Stomach smooth muscle (tissue), 2 donors: ENCODE results near the gene FOXA2.

Source experiments
- H3K27ac ChIP-seq: one replicate; pipeline ENCODE4 v1.7.0; 2013; ENCODE audit warnings: mild to moderate bottlenecking, low read length, inconsistent platforms
- H3K27me3 ChIP-seq, 2 donors: one replicate each; pipeline ENCODE4 v1.7.0; 2013; ENCODE audit warnings: low read length in 2 of 2; ENCODE audit not compliant: insufficient read depth in 2 of 2, control insufficient read depth in 1 of 2
- H3K36me3 ChIP-seq, 2 donors: one replicate each; pipeline ENCODE4 v1.7.0; 2013; ENCODE audit warnings: low read length in 2 of 2; ENCODE audit not compliant: control insufficient read depth in 2 of 2, insufficient read depth in 2 of 2
- H3K4me1 ChIP-seq: one replicate; pipeline ENCODE4 v1.7.0; 2013; ENCODE audit warnings: low read length; ENCODE audit not compliant: control insufficient read depth, insufficient read depth
- H3K4me3 ChIP-seq, 2 donors: one replicate each; pipeline ENCODE4 v1.7.0; 2013; ENCODE audit warnings: low read length in 2 of 2
- H3K9ac ChIP-seq, 2 donors: one replicate each; pipeline ENCODE4 v1.7.0; 2013; ENCODE audit warnings: low read length in 2 of 2, mild to moderate bottlenecking in 1 of 2
- H3K9me3 ChIP-seq, 2 donors: one replicate each; pipeline ENCODE4 v1.7.0; 2013; ENCODE audit warnings: low read length in 2 of 2; ENCODE audit not compliant: control insufficient read depth in 2 of 2
- donor health status: healthy.
- donor health status: Pancreatic carcinoma.

FOXA2 gene

GRCh38 chr20:22577515-22578220, 6.7 kb downstream of the FOXA2 start:
- Histone ChIP-seq H3K9ac (no peak overlapping the region), H3K4me1 (peaks cover 12% of the 10 kb centered on the region), H3K9me3 (no peaks in the 10 kb centered on the region), H3K4me3 (no peak overlapping the region), H3K36me3 (no peaks in the 10 kb centered on the region), H3K27ac (no peak overlapping the region), H3K27me3 (peaks cover 77 to 78% of the 10 kb centered on the region in 2 donors)

- Histone ChIP-seq H3K9me3 (no peaks in the 10 kb centered on the region), H3K4me1 (peaks cover 10% of the 10 kb centered on the region), H3K27ac (no peak overlapping the region), H3K36me3 (no peaks in the 10 kb centered on the region), H3K27me3 (peaks cover 76 to 78% of the 10 kb centered on the region in 2 donors), H3K9ac (no peak overlapping the region), H3K4me3 (no peak overlapping the region)
Observed at GRCh38 chr20:22576733-22577514, 7.4 kb downstream of the FOXA2 start.

DNA sequence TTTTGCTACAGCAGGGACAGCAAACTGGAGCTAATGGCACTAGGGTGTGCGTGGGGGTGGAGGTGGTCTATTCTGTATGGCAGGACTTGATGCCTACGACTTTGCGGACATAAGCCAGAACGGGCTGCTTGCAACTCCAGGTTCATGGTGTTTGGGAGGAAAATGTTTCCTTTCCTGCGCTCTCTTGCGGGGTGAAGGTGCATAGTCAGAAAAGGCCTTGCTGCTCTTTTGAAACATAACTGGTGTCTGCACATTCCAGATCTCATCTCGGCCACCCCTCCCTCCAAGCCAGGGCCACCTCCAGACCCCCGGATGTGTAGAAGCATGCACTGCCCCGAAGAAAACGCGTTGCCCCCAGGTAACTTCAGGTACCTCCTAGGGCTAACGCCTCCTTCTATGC, 8.1 kb downstream of the FOXA2 start:
- no peaks in the 10 kb centered on the region for H3K9me3 ChIP-seq
- H3K27me3 ChIP-seq: peaks cover 76 to 77% of the 10 kb centered on the region in 2 donors
- no peak overlapping the region for H3K4me3 ChIP-seq
- no peaks in the 10 kb centered on the region for H3K36me3 ChIP-seq
- H3K9ac ChIP-seq: no peak overlapping the region
- H3K4me1 ChIP-seq: peaks cover 10% of the 10 kb centered on the region
- no peak overlapping the region for H3K27ac ChIP-seq

DNA sequence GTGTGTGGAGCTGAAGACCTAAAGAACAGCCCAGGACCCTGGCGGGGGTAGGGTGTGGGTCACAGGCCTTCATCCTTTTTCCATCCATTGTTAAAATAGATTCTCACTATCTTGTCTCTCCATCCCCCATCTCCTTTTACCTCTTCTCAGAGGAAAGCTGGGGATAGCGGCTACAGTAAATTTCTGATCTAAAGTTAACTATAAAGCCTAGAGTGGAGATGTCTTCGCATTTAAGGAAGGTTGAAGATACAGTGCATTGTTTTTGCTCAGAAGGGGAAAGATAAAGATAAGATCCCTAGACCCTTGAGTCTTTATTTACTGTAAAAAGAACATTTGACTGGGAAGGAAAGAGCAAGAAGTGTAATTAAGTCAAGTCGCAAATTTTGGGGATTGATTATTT, 8.6 kb downstream of the FOXA2 start:
- Histone ChIP-seq H3K27ac (no peak overlapping the region), H3K27me3 (peaks cover 76 to 78% of the 10 kb centered on the region in 2 donors)

GRCh38 chr20:22575087-22575721, 9.2 kb downstream of the FOXA2 start:
- Histone ChIP-seq H3K9ac (no peak overlapping the region), H3K9me3 (no peaks in the 10 kb centered on the region), H3K36me3 (no peaks in the 10 kb centered on the region), H3K27me3 (peaks cover 73 to 74% of the 10 kb centered on the region in 2 donors), H3K4me3 (no peak overlapping the region), H3K27ac (no peak overlapping the region), H3K4me1 (peaks cover 10% of the 10 kb centered on the region)

More for the DNA sequence above, 8.6 kb downstream of the FOXA2 start:
- peaks cover 10% of the 10 kb centered on the region for H3K4me1 ChIP-seq
- H3K36me3 ChIP-seq: no peaks in the 10 kb centered on the region
- H3K9ac ChIP-seq: no peak overlapping the region
- H3K4me3 ChIP-seq: no peak overlapping the region
- H3K9me3 ChIP-seq: no peaks in the 10 kb centered on the region

GRCh38 chr20:22574545-22575086, 9.8 kb downstream of the FOXA2 start:
- Histone ChIP-seq H3K4me1 (peaks cover 10% of the 10 kb centered on the region), H3K36me3 (no peaks in the 10 kb centered on the region), H3K9me3 (no peaks in the 10 kb centered on the region), H3K9ac (no peak overlapping the region), H3K27ac (no peak overlapping the region), H3K4me3 (no peak overlapping the region), H3K27me3 (peaks cover 69 to 72% of the 10 kb centered on the region in 2 donors)

- no peaks in the 10 kb centered on the region for H3K36me3 ChIP-seq
- H3K4me3 ChIP-seq: no peak overlapping the region
- peaks cover 8% of the 10 kb centered on the region for H3K4me1 ChIP-seq
- H3K27ac ChIP-seq: no peak overlapping the region
- H3K9me3 ChIP-seq: no peaks in the 10 kb centered on the region
- H3K9ac ChIP-seq: no peak overlapping the region
- peaks cover 71 to 72% of the 10 kb centered on the region in 2 donors for H3K27me3 ChIP-seq
Observed at GRCh38 chr20:22572491-22572890, 11.9 kb downstream of the FOXA2 start.

DNA sequence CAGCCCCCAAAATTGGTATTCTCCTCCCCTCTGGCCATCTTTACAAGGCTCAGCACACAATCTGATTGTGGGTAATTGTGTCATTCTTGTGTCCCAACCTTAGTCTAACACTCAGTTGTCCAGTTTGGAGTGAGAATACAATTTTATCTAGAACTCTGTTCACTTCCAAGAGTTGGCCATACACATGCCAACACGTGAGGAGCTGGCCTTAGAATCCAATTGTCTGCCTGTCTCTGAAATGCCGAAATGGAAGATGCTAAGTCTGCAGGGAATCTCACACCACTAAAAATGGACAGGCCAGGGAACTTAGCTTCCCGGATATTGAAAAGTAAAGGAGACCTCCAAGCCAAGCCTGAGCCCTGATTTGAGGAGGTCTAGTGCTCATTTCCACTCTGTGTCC, 12.3 kb downstream of the FOXA2 start:
- Histone ChIP-seq H3K9me3 (peaks cover 0 to 3% of the 10 kb centered on the region in 2 donors), H3K27ac (no peak overlapping the region), H3K4me3 (no peak overlapping the region), H3K27me3 (peaks cover 72 to 73% of the 10 kb centered on the region in 2 donors), H3K9ac (no peak overlapping the region), H3K4me1 (peaks cover 8% of the 10 kb centered on the region), H3K36me3 (no peaks in the 10 kb centered on the region)

GRCh38 chr20:22569353-22569752, 15.0 kb downstream of the FOXA2 start:
- Histone ChIP-seq H3K9me3 (peaks cover 0 to 4% of the 10 kb centered on the region in 2 donors), H3K36me3 (no peaks in the 10 kb centered on the region), H3K27me3 (peaks cover 55 to 62% of the 10 kb centered on the region in 2 donors), H3K4me1 (peaks cover 8% of the 10 kb centered on the region), H3K9ac (no peak overlapping the region), H3K27ac (no peak overlapping the region), H3K4me3 (no peak overlapping the region)

DNA sequence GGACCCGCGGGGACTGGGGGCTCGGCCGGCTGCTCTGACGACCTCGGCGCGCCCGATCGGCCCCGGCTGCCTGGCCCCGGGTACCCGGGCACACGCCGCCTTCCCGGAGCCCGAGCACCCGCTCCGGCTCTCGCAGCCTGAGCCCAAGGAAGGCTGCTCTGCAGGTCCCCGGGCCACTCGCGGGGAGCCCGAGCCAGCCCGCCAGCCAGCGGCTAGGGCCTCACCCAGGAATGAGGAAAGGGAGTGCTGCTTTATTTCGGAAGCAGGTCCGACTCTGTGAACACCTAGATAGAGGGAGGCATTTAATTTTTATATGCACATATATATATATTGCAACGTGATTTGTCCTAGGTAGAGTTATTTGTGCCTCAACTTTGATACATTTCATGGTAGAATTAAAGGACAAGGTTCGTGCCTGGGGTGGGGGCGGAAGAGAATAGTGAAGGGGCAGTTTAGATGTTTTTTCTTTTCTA, 15.5 kb downstream of the FOXA2 start:
- H3K36me3 ChIP-seq: no peaks in the 10 kb centered on the region
- peaks cover 0 to 4% of the 10 kb centered on the region in 2 donors for H3K9me3 ChIP-seq
- peaks cover 8% of the 10 kb centered on the region for H3K4me1 ChIP-seq
- H3K4me3 ChIP-seq: no peak overlapping the region
- H3K27ac ChIP-seq: no peak overlapping the region
- H3K27me3 ChIP-seq: peaks cover 59 to 66% of the 10 kb centered on the region in 2 donors
- H3K9ac ChIP-seq: no peak overlapping the region
